Measurements from ENCODE around the gene RBM4B.
"Not testable (repeated sequence)": the region's sequence is repeated elsewhere in the genome, so short reads cannot be mapped to it uniquely, and the experiment has no call there.

DNA sequence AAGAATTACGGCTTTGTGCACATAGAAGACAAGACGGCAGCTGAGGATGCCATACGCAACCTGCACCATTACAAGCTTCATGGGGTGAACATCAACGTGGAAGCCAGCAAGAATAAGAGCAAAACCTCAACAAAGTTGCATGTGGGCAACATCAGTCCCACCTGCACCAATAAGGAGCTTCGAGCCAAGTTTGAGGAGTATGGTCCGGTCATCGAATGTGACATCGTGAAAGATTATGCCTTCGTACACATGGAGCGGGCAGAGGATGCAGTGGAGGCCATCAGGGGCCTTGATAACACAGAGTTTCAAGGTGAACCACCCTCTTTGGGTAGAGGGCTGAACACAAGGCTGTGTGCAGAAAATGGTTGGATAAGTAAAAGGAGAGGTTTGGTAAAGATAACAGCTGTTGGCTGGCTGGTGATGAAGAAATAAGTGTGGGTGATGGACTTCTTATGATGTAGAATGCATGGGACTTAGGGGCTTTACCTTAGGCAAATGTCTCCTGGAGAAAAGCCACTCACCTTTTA, 37.8 kb downstream of the RBM4B start:
- not testable (repeated sequence) for TF ChIP-seq CTCF, POLR2A (IDR thresholded peaks at IDR 0.05)

Measured in prostate gland (tissue), 2 donors.